T47D (cell line): ENCODE results near the gene PCGF1.

Experiments
- DNase-seq, 2 experiments: peaks; one replicate each; pipeline versions ENCODE4 v3.0.0 to v3.0.0-alpha.2; 2011 to 2012; ENCODE audit warnings: low read depth in 1 of 2, low spot score in 1 of 2
- JUND ChIP-seq: IDR thresholded peaks from 2 replicates; pipeline ENCODE4 v1.6.1; 2012; ENCODE audit warnings: low read depth
- in situ Hi-C: cut with HindIII; loops from 2 replicates; pipeline ENCODE4 v1.10.0; 2016; ENCODE audit warnings: low sequenced_read_pairs, low pct_unique_long_range_greater_than_20kb

The PCGF1 gene

DNA sequence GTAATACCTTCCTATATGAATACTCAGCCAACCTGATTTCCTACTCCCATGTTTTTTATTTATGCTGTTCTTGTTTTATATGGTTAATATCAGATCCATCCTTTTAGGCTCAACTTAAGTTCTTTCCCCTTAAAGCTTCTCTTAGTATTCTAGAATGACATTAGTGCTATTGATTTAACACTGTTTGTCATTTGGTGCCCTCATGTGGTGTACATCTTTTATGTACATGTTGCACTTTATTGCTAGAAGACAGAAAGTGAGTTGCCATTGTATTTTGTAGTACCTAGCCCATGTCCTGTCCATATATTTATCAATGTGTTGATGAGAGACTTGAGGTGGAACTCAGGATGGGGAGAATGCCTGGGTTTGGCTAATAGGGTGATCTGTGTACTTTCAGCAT is 24.7 kb upstream of the PCGF1 start:
- DNase-seq = peak; percentile 45 to 65
- in situ Hi-C loops = no loop called here
- TF ChIP-seq JUND = no peak

GRCh38 chr2:74531666-74532065 is 24.2 kb upstream of the PCGF1 start:
- no peak for DNase-seq
- in situ Hi-C loops = no loop called here
- TF ChIP-seq JUND = no peak

GRCh38 chr2:74530239-74531187 is 23.0 kb upstream of the PCGF1 start:
- in situ Hi-C loops = no loop called here
- DNase-seq = no peak
- TF ChIP-seq JUND = no peak

- in situ Hi-C loops = no loop called here
- TF ChIP-seq JUND = no peak
Observed at GRCh38 chr2:74529357-74530238, 22.1 kb upstream of the PCGF1 start, which contains the start of the genes AUP1 and HTRA2. Gene AUP1, minus strand, starts transcription at chr2:74529706. Its CDS starts 77 bp downstream, at chr2:74529629. Gene HTRA2, plus strand, starts transcription at chr2:74529933. Its CDS starts 74 bp downstream, at chr2:74530007.

DNA sequence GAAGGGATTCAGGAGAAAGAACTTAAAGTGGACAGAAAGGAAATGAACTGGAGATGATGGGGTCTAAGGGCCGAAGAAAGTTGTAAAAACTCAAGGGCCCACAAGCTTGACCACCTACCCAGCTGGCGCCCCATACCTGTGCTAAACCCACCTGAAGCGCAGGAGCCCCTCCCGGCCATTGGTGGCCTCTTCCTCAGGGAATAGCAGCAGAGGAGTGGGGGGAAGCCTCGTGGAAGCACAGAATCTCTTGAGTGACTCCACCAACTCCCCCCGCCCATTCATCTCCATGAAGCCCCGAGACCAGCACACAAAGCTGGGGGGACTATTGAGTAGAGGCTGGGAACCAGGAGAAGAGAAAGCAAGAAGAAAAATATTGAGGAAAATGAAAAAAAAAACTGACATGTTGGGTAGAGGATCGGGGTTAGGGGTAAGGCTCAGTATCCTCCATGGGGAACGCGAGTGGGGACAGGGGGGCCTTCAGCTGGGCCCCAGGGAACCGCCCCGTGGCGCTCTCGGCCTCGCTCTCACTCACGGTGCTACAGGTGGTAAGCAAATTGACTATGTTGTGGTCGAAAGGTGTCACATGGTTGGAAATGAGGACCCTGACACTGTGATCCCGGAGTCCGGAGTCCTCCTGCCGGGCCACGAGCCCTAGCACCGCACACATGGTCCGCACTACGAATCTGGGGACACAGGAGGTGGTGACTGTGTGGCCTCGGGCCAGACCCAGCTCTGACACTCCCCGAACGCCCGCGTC is 21.3 kb upstream of the PCGF1 start:
- in situ Hi-C loops = no loop called here
- no peak for TF ChIP-seq JUND
- DNase-seq = no peak

More at GRCh38 chr2:74529357-74530238, 22.1 kb upstream of the PCGF1 start, which contains the start of the genes AUP1 and HTRA2:
- peak; percentile 97 to 98 for DNase-seq

- no peak for TF ChIP-seq JUND
- DNase-seq = no peak
- in situ Hi-C loops = no loop called here
Observed at GRCh38 chr2:74527741-74528140, 20.2 kb upstream of the PCGF1 start.

DNA sequence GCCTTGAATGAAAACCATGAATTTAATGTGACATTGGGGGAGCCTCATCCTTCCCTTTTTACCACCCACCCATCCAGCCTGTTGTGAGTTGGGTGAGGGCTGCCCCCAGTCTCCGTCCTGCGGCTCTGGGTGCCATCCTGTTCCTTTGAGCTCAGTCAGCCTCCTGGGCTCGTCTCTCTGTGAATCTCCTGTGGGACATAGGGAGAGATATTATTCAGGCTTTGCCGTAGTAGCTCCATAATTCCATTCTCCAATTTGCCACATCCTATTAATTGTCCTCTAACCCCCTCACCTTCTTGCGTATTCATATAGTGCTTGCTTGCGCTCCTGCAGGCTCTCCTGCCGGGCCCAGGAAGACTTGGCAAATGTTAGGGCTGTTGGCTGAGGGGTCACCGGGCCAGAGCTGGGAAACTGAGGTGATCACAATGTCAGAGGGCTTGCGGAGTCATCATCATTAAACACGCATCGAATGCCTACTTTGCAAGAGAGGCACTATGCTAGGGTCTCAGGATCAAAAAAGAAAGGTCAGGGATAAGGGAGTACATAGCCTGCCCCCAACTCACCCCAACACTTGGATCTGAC is 19.2 kb upstream of the PCGF1 start:
- DNase-seq = no peak
- in situ Hi-C loops = no loop called here
- no peak for TF ChIP-seq JUND

- in situ Hi-C loops = no loop called here
- DNase-seq = peak; percentile 70 to 86
Observed at GRCh38 chr2:74525717-74526648, 18.5 kb upstream of the PCGF1 start, which contains the start of gene DQX1. Gene DQX1, minus strand, starts transcription at chr2:74526231. Its CDS starts 502 bp downstream, at chr2:74525729.

DNA sequence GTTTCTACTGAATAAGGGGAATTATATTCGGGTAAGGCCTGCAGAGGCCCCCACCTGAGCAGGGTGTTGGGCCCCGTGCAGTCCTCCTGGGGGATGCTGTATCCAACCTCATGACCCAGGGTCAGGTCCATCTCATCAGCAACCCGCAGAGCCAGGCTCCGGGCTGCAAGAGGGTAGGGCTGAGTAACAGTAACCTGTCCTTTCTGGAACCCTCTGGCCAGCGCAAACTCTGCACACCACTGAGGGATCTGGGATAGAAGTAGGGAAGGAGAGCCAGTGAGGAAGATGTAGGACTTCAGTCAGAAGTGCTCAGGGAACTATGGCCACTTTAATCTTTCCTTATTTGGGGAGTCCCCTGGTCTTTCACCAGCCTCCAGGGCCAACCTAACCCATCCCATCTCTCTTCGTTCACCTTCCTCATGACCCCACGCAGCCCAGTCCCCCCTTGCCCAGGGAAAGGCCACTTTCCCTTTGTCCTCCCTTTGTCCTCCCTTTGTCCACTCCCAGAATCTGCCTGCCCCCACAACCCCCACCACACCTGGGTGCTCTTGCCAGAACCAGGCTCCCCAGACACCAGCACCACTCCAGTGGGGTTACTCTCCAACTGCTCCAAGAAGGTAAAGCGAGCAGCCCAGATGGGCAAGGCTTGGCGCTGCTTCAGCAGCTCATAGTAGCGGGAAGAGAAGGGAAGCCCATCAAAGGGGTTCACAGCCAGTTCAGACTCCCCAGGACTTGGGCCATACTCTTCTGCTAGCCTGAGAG is 17.6 kb upstream of the PCGF1 start:
- TF ChIP-seq JUND = no peak
- in situ Hi-C loops = no loop called here
- DNase-seq = no peak

More at GRCh38 chr2:74525717-74526648, 18.5 kb upstream of the PCGF1 start, which contains the start of gene DQX1:
- no peak for TF ChIP-seq JUND

DNA sequence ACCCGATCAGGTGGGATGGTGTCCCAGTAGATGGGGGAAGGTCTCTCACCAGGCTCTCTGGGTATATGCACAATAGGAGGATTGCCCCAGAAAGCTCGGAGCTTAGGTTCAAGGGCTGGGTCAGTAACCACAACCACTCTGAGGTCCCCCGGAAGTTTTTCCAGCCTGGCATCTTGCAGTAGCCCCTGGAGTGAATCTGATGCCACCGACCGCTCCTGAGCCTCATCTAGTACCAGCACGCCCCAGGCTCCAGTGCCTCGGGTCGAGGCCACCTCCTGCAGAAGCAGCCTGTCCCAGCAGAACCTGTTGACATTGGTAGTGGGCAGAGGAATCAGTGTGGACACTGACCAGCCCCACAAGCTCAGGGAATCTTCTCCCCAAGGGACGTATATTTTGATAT is 16.5 kb upstream of the PCGF1 start:
- TF ChIP-seq JUND = no peak
- DNase-seq = no peak
- in situ Hi-C loops = no loop called here
